Lower leg skin (tissue), 4 donors: ENCODE results near the gene ENOX1. TPM values are rescaled to one million over a fixed set of nuclear protein-coding genes. Genes with fewer than 3 reads are reported as not detected.

Experiments used
- DNase-seq, 2 donors: peaks; one replicate each; pipeline ENCODE4 v3.0.0-alpha.2; 2019; ENCODE audit warnings: low spot score in 2 of 2
- H3K4me3 ChIP-seq: fragments of 200-600 bp; sonication (generic); 2 replicates; pipeline ENCODE4 v1.5.1; 2017; ENCODE audit warnings: mild to moderate bottlenecking, low read depth; ENCODE audit not compliant: poor library complexity, severe bottlenecking
- POLR2A ChIP-seq, 2 donors: fragments of 450-650 bp; IDR thresholded peaks; one replicate each; pipeline ENCODE4 v1.6.1; 2016 to 2017; ENCODE audit warnings: antibody characterized with exemption in 2 of 2, mild to moderate bottlenecking in 1 of 2, moderate library complexity in 1 of 2
- WGBS, 2 donors: methylation state at CpG; one replicate each; pipeline ENCODE4 v1.1.5; 2018; 5-methylcytosine and 5-hydroxymethylcytosine counted together
- intact Hi-C: fragments of 100-400 bp; cut with DNase I; formaldehyde crosslinking; loops from one replicate; pipeline ENCODE4 v1.15.0; 2023; ENCODE audit warnings: low total_unique reads
- total RNA-seq, 4 donors: library from RNA; depleted of rRNA; stranded (reverse); fragments of >200 nt; gene quantifications; one replicate each; pipeline ENCODE4 v1.1.0, GENCODE V29; 2016
- TF ChIP-seq, protein P1 (sequence below), 3 donors: fragments of 450-650 bp; IDR thresholded peaks; one replicate each; pipeline ENCODE4 v1.5.1; 2016; ENCODE audit warnings: antibody characterized with exemption in 3 of 3, mild to moderate bottlenecking in 3 of 3, moderate library complexity in 2 of 3

Gene ENOX1
- total RNA-seq, 4 donors from 2014 or later: 0.11 to 0.52 (median 0.30) TPM

DNA sequence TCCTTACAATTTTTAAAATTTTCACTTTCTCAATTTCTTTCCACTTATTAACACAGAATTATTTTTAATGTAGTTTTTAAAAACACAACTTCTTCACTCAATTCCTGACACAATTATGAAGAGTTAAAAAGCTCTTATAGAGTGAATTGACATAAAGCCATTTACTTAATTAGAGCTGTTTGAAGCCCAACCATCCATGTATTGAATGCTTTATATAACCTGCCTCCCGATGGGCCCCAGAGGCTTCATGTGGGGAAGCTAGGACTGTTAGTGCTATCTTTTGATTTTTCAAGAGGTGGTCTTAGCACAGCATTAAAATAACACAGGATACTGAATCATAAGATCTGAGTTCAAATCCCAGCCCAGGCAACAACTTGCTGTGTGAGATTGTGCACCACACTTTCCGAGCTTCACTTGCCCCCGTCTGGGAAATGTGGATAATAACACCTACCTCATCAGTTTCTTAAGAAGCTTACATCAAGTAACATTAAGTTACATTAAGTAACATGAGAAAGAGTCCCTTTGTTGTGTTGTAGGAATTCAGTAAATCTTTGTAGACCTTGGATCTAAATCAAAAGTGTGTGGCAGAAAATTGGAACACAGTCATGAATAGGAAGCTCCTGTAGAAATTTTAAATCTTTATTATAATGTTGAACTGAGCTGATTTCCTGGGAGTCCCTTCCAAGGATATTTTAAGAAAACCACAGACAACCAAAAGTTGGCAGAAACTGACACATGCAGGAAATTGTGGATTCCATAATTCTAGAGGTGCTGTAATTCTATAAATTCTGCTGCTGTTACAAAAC lies 5.5 kb upstream of the ENOX1 start:
- DNase-seq: no peak
- no peak for TF ChIP-seq POLR2A (IDR thresholded peaks at IDR 0.05)
- TF ChIP-seq, protein P1, sequence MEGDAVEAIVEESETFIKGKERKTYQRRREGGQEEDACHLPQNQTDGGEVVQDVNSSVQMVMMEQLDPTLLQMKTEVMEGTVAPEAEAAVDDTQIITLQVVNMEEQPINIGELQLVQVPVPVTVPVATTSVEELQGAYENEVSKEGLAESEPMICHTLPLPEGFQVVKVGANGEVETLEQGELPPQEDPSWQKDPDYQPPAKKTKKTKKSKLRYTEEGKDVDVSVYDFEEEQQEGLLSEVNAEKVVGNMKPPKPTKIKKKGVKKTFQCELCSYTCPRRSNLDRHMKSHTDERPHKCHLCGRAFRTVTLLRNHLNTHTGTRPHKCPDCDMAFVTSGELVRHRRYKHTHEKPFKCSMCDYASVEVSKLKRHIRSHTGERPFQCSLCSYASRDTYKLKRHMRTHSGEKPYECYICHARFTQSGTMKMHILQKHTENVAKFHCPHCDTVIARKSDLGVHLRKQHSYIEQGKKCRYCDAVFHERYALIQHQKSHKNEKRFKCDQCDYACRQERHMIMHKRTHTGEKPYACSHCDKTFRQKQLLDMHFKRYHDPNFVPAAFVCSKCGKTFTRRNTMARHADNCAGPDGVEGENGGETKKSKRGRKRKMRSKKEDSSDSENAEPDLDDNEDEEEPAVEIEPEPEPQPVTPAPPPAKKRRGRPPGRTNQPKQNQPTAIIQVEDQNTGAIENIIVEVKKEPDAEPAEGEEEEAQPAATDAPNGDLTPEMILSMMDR (IDR thresholded peaks at IDR 0.05): no peak
- intact Hi-C loops: no loop called here
- 60 to 66% methylated on average over 3 of the region's 3 CpGs for WGBS, 2 donors
- H3K4me3 ChIP-seq: no peak overlapping the region

DNA sequence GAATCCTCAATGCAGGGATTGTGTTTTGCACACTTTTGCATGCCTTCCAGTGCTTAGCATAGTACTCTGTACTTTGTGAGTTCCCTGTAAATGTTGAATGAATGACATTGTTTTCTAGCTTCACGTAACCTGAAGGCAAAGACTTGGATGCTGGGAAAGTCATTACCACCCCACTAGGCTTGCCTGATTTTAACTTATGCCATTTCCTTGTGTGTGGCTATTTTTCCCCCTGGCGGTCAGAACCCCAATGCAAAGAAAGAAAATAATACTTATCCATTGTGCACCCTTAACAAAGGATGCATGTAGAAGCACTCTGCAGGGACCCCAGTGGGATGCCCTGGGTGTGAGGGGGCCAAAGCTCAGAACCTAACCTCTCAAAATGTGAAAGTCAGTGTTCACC lies 1.2 kb upstream of the ENOX1 start:
- 38 to 60% methylated on average over 2 of the region's 2 CpGs for WGBS, 2 donors

DNA sequence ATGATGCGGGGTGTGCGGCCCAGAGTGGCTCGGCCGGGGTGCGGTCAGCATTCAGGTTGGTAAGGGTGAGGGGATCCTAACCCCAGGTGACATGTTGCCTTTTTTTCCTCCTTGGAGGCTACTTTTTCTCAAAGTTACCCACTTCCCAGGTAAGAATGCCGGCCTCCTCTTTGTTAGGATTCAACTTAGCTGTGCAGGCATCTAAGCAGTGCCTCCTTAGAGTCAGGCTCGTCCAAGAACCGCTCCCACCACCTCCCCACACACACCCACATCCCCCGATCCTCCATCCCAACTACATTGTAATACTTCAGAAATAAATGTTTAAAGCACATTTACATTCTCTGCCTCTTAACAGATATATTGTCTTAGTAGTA lies 733 bp upstream of the ENOX1 start:
- TF ChIP-seq POLR2A (IDR thresholded peaks at IDR 0.05): no peak
- TF ChIP-seq, protein P1 (IDR thresholded peaks at IDR 0.05): no peak
- WGBS, 2 donors: 13 to 21% methylated on average over 9 of the region's 9 CpGs
- intact Hi-C loops: no loop called here
- DNase-seq: no peak
- no peak overlapping the region for H3K4me3 ChIP-seq

More for the DNA sequence above, 1.2 kb upstream of the ENOX1 start:
- H3K4me3 ChIP-seq: no peak overlapping the region
- TF ChIP-seq POLR2A (IDR thresholded peaks at IDR 0.05): no peak
- TF ChIP-seq, protein P1 (IDR thresholded peaks at IDR 0.05): no peak
- intact Hi-C loops: no loop called here
- DNase-seq: no peak

DNA sequence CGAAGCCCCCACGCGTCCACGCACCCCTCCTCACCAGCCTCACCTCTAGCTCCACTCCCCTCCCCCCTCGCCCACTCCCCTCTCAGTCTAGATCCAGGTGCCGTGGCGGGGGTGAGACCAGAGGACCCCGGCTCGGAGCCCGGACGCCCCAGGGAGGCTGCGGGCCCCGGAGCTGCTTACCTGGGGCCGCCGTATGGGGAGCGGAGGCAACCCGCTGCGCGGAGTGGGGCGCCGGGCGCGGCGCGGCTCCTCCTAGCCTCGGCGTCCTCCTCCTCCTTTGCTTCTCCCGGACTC lies 353 bp downstream of the ENOX1 start:
- no peak for TF ChIP-seq POLR2A (IDR thresholded peaks at IDR 0.05)
- TF ChIP-seq, protein P1 (IDR thresholded peaks at IDR 0.05): no peak
- intact Hi-C loops: no loop called here
- peak overlapping the region; percentile 52 for H3K4me3 ChIP-seq
- no peak for DNase-seq
- WGBS, 2 donors: 1% methylated on average over 12 to 27 of the region's 28 CpGs

DNA sequence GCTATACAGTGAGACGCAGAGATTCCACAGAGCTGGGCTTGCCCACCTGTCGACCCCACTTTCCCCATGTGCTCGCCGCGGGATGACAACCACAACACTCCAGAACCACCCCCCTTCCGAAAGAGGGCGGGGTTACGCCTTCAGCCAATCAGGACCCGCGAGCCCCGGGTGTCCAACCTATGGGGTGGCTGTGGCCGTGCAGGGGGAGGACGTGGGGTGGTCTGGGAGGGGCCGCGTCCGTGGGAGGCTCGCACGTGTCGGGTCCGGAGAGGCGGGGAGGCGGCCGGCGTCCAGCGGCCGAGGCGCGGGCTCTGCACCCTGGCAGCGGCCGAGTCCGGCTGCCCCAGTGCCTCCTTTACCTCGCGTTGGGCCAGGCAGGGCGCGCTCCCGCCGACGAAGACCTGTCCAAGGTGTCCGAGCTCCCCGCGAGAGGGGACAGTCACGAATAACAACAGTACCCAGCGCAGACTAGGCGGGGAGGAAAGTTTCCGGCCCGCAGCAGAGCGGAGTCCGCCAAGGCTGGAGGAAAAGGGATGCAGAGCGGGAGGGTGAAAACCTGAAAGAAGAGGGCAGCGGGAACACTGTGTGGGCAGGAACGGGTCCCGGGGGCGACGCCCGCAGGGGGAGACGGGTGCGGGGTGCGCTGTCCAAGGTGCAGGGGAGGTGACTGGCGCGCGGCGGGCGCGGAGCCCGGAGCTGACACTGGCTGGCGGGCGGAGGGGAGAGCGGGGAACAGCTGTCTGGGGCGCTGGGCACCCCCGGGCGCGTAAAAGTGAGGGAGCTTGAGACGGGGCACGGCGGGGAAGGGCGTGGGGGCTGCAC lies 911 bp downstream of the ENOX1 start:
- DNase-seq: peak; percentile 55 to 93
- intact Hi-C loops: no loop called here

More for the DNA sequence above, 911 bp downstream of the ENOX1 start:
- TF ChIP-seq, protein P1 (IDR thresholded peaks at IDR 0.05): no peak
- TF ChIP-seq POLR2A (IDR thresholded peaks at IDR 0.05): no peak
- 1 to 2% methylated on average over 53 to 74 of the region's 76 CpGs for WGBS, 2 donors
- peak overlapping the region; percentile 52 for H3K4me3 ChIP-seq
